HepG2 (cell line): ENCODE data around the gene PFDN2. TPM values are rescaled to one million over a fixed set of nuclear protein-coding genes. Genes with fewer than 3 reads are reported as not detected.

Experiments
- BATF2 ChIP-seq: sonication (generic); formaldehyde crosslinking; IDR thresholded peaks from 2 replicates; pipeline ENCODE4 v1.8.0; 2022; ENCODE audit warnings: mild to moderate bottlenecking, missing genetic modification reagents, moderate library complexity
- CSRNP2 ChIP-seq: sonication (generic); formaldehyde crosslinking; conservative IDR thresholded peaks from 2 replicates; pipeline ENCODE4 v1.8.0; 2022; ENCODE audit warnings: low read depth, missing genetic modification reagents
- KIAA2018 ChIP-seq: sonication (generic); formaldehyde crosslinking; IDR thresholded peaks from 2 replicates; pipeline ENCODE4 v1.5.0; 2020; ENCODE audit warnings: mild to moderate bottlenecking, missing genetic modification reagents, borderline replicate concordance
- REXO4 ChIP-seq: sonication (generic); formaldehyde crosslinking; IDR thresholded peaks from 2 replicates; pipeline ENCODE4 v1.8.0; 2022; ENCODE audit warnings: missing genetic modification reagents, mild to moderate bottlenecking, borderline replicate concordance
- ZFP1 ChIP-seq: IDR thresholded peaks from 2 replicates; pipeline ENCODE4 v1.6.1; 2016
- ZFP36 ChIP-seq: fragments of 150-350 bp; IDR thresholded peaks from 2 replicates; pipeline ENCODE4 v1.6.1; 2018; ENCODE audit warnings: borderline replicate concordance, low read length, low read depth; ENCODE audit not compliant: partially characterized antibody
- ZNF713 ChIP-seq: sonication (generic); formaldehyde crosslinking; IDR thresholded peaks from 2 replicates; pipeline ENCODE4 v1.4.0; 2020; ENCODE audit warnings: mild to moderate bottlenecking, missing genetic modification reagents
- polyA plus RNA-seq, 8 experiments: library from polyadenylated mRNA; depleted of rRNA in 3 of 8; stranded (reverse) in 7 of 8; unstranded in 1 of 8; fragments of >200 nt; fragmentation: Illumina TruSeq in 4 of 8; extraction: Trizol in 4 of 8; gene quantifications; 2 replicates each; pipeline versions ENCODE4 v1.2.1 to v1.2.3, GENCODE V29; 2011 to 2016; ENCODE audit warnings: low read depth in 4 of 8, missing spikeins in 1 of 8, mixed read lengths in 1 of 8; ENCODE audit not compliant: insufficient read depth in 1 of 8
- total RNA-seq, 5 experiments: library from RNA; depleted of rRNA; stranded (reverse); fragments of >200 nt; fragmentation: Illumina TruSeq; extraction: Trizol; gene quantifications; 2 replicates each; pipeline ENCODE4 v1.2.3, GENCODE V29; 2016; ENCODE audit warnings: low read depth in 1 of 5

The PFDN2 gene
- total and polyA plus RNA-seq, 2 of the 13 experiments (the other 11 are each of a cell fraction or from before 2014, with no cell fraction given), result 62.6 to 63.6 TPM

- TF ChIP-seq CSRNP2 (no peak), KIAA2018 (CRISPR knock-in tag) (no peak), BATF2 (CRISPR knock-in tag) (no peak), ZNF713 (no peak), REXO4 (CRISPR knock-in tag) (no peak), ZFP1 (no peak), ZFP36 (no peak)
Measured at GRCh38 chr1:161159087-161159912, 41.5 kb upstream of the PFDN2 start, which contains the start of gene USP21 (continued).
